ENCODE measurements around the gene TRIM4. TPM values are rescaled to one million over a fixed set of nuclear protein-coding genes. Genes with fewer than 3 reads are reported as not detected.

TRIM4 gene
- total RNA-seq, 3 donors from 2014 or later, result 22.2 to 29.2 (median 25.2) TPM

DNA sequence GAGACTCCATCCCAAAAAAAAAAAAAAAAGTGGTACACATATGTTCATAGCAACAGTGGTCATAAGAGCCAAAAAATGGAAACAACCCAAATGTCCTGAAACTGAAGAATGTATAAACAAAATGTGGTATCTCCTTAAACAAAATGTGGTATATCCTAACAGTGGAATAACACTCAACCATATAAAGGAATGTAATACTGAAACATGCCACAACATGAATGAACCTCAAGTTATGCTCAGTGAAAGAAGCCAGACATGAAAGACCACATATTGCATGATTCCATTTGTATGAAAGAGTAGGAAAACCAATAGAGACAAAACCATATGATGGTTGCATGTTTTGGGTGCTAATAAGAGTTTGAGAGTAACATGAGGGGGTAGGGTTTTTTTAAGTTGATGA, 7.0 kb upstream of the TRIM4 start:
- no peaks in the 10 kb centered on the region for H3K36me3 ChIP-seq (ENCODE audit: low read depth)
- intact Hi-C loops (cut with DNase I, micrococcal nuclease), result no loop called here
- no peaks in the 10 kb centered on the region for H3K4me1 ChIP-seq (ENCODE audit: low read depth)
- ATAC-seq, result no peak
- DNase-seq, result no peak
- H3K4me3 ChIP-seq, result no peak overlapping the region
- no peaks in the 10 kb centered on the region for H3K9me3 ChIP-seq
- TF ChIP-seq, protein P1, sequence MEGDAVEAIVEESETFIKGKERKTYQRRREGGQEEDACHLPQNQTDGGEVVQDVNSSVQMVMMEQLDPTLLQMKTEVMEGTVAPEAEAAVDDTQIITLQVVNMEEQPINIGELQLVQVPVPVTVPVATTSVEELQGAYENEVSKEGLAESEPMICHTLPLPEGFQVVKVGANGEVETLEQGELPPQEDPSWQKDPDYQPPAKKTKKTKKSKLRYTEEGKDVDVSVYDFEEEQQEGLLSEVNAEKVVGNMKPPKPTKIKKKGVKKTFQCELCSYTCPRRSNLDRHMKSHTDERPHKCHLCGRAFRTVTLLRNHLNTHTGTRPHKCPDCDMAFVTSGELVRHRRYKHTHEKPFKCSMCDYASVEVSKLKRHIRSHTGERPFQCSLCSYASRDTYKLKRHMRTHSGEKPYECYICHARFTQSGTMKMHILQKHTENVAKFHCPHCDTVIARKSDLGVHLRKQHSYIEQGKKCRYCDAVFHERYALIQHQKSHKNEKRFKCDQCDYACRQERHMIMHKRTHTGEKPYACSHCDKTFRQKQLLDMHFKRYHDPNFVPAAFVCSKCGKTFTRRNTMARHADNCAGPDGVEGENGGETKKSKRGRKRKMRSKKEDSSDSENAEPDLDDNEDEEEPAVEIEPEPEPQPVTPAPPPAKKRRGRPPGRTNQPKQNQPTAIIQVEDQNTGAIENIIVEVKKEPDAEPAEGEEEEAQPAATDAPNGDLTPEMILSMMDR (IDR thresholded peaks at IDR 0.05), result no peak

DNA sequence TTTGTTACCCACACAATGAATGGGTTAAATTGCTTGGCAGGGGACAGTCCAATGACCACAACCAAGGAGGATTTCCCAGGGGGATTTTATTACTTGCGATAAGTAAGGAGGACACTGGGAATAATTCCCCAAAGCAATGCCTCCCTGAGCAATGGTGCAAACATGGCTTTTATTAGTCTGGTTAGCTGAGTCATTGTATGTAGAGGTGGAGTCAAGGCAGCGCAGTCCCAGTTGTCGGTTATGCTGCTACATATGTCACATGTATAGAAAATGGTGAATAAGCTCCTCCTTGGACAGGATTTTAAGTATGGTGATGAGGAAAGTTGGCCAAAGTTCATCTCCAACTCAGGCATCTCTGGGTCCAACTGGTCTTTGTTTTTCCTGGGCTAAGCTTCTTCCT, 3.9 kb upstream of the TRIM4 start:
- DNase-seq (no peak), ATAC-seq (no peak)
- peaks cover 9% of the 10 kb centered on the region for H3K4me1 ChIP-seq (ENCODE audit: low read depth)
- intact Hi-C loops (cut with DNase I, micrococcal nuclease), result no loop called here
- H3K9me3 ChIP-seq, result no peaks in the 10 kb centered on the region
- no peak overlapping the region for H3K4me3 ChIP-seq
- H3K36me3 ChIP-seq (ENCODE audit: low read depth), result no peaks in the 10 kb centered on the region
- TF ChIP-seq, protein P1 (IDR thresholded peaks at IDR 0.05), result no peak

DNA sequence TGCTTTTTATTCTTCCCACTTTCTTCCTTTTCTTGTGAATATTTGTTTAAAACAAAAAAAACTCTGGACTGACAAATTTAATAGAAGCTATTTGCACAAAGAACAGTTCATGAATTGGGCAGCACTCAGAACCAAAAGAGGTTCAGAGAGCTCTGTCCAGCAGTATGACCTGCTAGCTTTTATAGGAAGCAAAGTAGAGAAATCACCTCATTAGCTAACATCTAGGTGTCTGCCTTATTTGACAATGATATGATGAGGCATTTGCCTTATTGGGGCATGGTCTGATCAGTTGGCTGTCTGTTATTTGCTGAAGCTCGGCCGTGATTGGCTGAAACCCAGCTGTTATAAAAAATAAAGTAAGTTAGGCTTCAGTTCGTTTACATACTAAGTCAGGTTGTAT, 819 bp upstream of the TRIM4 start:
- DNase-seq (no peak), ATAC-seq (no peak)
- Histone ChIP-seq H3K4me3 (no peak overlapping the region), H3K36me3 (ENCODE audit: low read depth) (no peaks in the 10 kb centered on the region), H3K4me1 (ENCODE audit: low read depth) (peaks cover 25% of the 10 kb centered on the region), H3K9me3 (no peaks in the 10 kb centered on the region)
- intact Hi-C loops (cut with DNase I, micrococcal nuclease), result no loop called here
- TF ChIP-seq, protein P1 (IDR thresholded peaks at IDR 0.05), result no peak

DNA sequence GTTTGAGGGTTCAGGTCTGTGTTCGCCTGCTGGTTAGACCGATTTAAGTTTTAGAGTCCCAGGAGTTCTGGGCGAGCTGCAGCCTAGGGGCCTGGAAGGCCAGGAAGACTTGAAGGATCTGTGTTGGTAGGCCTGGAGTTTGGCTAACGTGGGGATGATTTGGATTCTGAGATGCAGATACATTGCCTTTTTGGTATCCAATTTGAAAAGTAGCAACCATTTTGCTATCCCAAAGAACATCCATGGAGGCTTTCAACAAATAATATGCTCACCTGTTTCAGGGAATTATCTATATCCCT, 433 bp upstream of the TRIM4 start:
- intact Hi-C loops (cut with DNase I, micrococcal nuclease), result no loop called here
- TF ChIP-seq, protein P1 (IDR thresholded peaks at IDR 0.05), result no peak
- ATAC-seq, result no peak

DNA sequence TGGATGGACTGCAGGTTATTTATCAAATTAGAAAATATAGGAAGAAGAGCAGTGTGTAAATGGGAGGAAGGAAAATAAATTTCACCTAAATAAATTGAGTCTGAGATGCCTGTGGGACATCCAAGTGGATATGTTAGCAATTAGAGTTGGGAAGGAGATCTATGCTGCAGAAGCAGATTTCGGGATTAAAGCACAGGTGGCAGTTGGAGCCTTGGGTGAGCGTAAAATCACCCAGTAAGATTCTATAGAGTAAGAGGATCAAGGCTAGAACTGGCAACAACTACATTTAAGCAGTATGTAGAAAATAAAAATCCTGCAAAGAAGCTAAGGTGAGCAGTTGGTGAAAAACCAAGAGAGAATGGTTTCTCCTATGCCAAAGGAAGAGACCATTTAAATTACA, 8.4 kb downstream of the TRIM4 start:
- DNase-seq (no peak), ATAC-seq (no peak)
- intact Hi-C loops (cut with DNase I, micrococcal nuclease), result no loop called here
- Histone ChIP-seq H3K36me3 (ENCODE audit: low read depth) (peaks cover 6% of the 10 kb centered on the region), H3K9me3 (no peaks in the 10 kb centered on the region), H3K4me3 (no peak overlapping the region), H3K4me1 (ENCODE audit: low read depth) (no peaks in the 10 kb centered on the region)
- TF ChIP-seq, protein P1 (IDR thresholded peaks at IDR 0.05), result no peak

More for the DNA sequence above, 433 bp upstream of the TRIM4 start:
- Histone ChIP-seq H3K36me3 (ENCODE audit: low read depth) (no peaks in the 10 kb centered on the region), H3K4me1 (ENCODE audit: low read depth) (peaks cover 25% of the 10 kb centered on the region), H3K9me3 (no peaks in the 10 kb centered on the region), H3K4me3 (peak overlapping the region; percentile 88)
- no peak for DNase-seq

DNA sequence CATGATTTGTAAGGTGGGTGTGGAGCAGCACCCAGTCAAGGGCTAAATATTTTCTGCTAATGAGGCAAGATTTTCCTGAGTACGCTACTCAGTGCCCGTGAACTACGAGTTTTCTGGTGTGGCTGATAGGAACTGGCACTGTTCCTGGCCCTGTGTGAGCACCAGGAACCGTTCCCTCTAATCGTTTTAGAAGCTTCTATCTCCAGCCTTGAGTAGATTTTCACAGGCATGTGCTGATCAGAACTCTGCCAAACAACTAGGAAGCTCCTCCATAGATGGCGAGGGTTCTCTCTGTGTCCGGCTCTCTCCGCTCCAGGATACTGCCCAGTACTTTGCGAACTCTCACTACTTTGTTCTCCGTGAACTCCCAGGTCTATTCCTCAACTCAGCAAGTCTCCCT, 17.7 kb downstream of the TRIM4 start:
- Histone ChIP-seq H3K4me3 (no peak overlapping the region), H3K9me3 (no peaks in the 10 kb centered on the region), H3K36me3 (ENCODE audit: low read depth) (peaks cover 10% of the 10 kb centered on the region), H3K4me1 (ENCODE audit: low read depth) (no peaks in the 10 kb centered on the region)
- ATAC-seq, result no peak
- DNase-seq, result no peak
- intact Hi-C loops (cut with DNase I, micrococcal nuclease), result no loop called here
- TF ChIP-seq, protein P1 (IDR thresholded peaks at IDR 0.05), result no peak
